HG03045 (cell line): Measurements from ENCODE around the gene CFAP100.

ENCODE experiments used
- ATAC-seq: cut with Tn5 transposase; IDR thresholded peaks from one replicate; pipeline ENCODE4 v1.9.1; 2021; ENCODE audit warnings: mild to moderate bottlenecking, moderate library complexity; ENCODE audit not compliant: unreplicated experiment

The CFAP100 gene

GRCh38 chr3:126439346-126439967 is 44.7 kb downstream of the CFAP100 start:
- ATAC-seq = no peak

- ATAC-seq = no peak
Measured at GRCh38 chr3:126439968-126440708, 45.4 kb downstream of the CFAP100 start.

- no peak for ATAC-seq
Measured at GRCh38 chr3:126440709-126440995, 45.9 kb downstream of the CFAP100 start.

- ATAC-seq = no peak
Measured at GRCh38 chr3:126441256-126441880, 46.7 kb downstream of the CFAP100 start.

- no peak for ATAC-seq
Measured at GRCh38 chr3:126442094-126442855, 47.6 kb downstream of the CFAP100 start.

GRCh38 chr3:126442856-126443242 is 48.1 kb downstream of the CFAP100 start:
- no peak for ATAC-seq

GRCh38 chr3:126445506-126445905 is 50.8 kb downstream of the CFAP100 start:
- no peak for ATAC-seq

GRCh38 chr3:126446301-126446700 is 51.6 kb downstream of the CFAP100 start:
- no peak for ATAC-seq

- ATAC-seq = no peak
Measured at GRCh38 chr3:126446791-126447190, 52.1 kb downstream of the CFAP100 start.

- ATAC-seq = no peak
Measured at GRCh38 chr3:126447456-126448106, 52.9 kb downstream of the CFAP100 start.

- no peak for ATAC-seq
Measured at GRCh38 chr3:126448136-126448892, 53.6 kb downstream of the CFAP100 start.

- no peak for ATAC-seq
Measured at GRCh38 chr3:126448893-126449180, 54.1 kb downstream of the CFAP100 start.

GRCh38 chr3:126449621-126450051 is 54.9 kb downstream of the CFAP100 start:
- no peak for ATAC-seq

GRCh38 chr3:126450219-126450618 is 55.5 kb downstream of the CFAP100 start:
- ATAC-seq = no peak

- no peak for ATAC-seq
Measured at GRCh38 chr3:126450744-126451143, 56.0 kb downstream of the CFAP100 start.

GRCh38 chr3:126451511-126451910 is 56.8 kb downstream of the CFAP100 start:
- no peak for ATAC-seq

- ATAC-seq = no peak
Measured at GRCh38 chr3:126452213-126452612, 57.5 kb downstream of the CFAP100 start.

- no peak for ATAC-seq
Measured at GRCh38 chr3:126454025-126454424, 59.3 kb downstream of the CFAP100 start.

GRCh38 chr3:126454437-126455198 is 59.9 kb downstream of the CFAP100 start:
- no peak for ATAC-seq

- ATAC-seq = no peak
Measured at GRCh38 chr3:126456211-126456610, 61.5 kb downstream of the CFAP100 start.
